Panc1 (cell line): Measurements from ENCODE around the gene MAP1LC3A.

ENCODE experiments used
- POLR2AphosphoS5 ChIP-seq: IDR thresholded peaks from 2 replicates; pipeline ENCODE4 v1.6.1; 2012; ENCODE audit warnings: mild to moderate bottlenecking, low read depth, low read length, moderate library complexity
- SIN3A ChIP-seq: IDR thresholded peaks from 2 replicates; pipeline ENCODE4 v1.6.1; 2012; ENCODE audit warnings: low read depth, mild to moderate bottlenecking, low read length, moderate library complexity, borderline replicate concordance; ENCODE audit not compliant: insufficient read depth
- TF ChIP-seq, protein P1 (sequence below): fragments of 450-650 bp; IDR thresholded peaks from 2 replicates; pipeline ENCODE4 v1.5.1; 2017; ENCODE audit warnings: mild to moderate bottlenecking

- TF ChIP-seq POLR2AphosphoS5, result no peak
- TF ChIP-seq SIN3A, result no peak
- TF ChIP-seq, protein P1, sequence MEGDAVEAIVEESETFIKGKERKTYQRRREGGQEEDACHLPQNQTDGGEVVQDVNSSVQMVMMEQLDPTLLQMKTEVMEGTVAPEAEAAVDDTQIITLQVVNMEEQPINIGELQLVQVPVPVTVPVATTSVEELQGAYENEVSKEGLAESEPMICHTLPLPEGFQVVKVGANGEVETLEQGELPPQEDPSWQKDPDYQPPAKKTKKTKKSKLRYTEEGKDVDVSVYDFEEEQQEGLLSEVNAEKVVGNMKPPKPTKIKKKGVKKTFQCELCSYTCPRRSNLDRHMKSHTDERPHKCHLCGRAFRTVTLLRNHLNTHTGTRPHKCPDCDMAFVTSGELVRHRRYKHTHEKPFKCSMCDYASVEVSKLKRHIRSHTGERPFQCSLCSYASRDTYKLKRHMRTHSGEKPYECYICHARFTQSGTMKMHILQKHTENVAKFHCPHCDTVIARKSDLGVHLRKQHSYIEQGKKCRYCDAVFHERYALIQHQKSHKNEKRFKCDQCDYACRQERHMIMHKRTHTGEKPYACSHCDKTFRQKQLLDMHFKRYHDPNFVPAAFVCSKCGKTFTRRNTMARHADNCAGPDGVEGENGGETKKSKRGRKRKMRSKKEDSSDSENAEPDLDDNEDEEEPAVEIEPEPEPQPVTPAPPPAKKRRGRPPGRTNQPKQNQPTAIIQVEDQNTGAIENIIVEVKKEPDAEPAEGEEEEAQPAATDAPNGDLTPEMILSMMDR, result no peak
These were observed 46.6 kb upstream of the MAP1LC3A start for GRCh38 chr20:34511891-34512265.
